Naive B cell (primary cell): ENCODE results near the gene RAD9A. TPM values are rescaled to one million over a fixed set of nuclear protein-coding genes. Genes with fewer than 3 reads are reported as not detected.
A peak's percentile ranks its signal among the peaks of the same experiment; 100 is the strongest.
"Not testable (repeated sequence)": the region's sequence is repeated elsewhere in the genome, so short reads cannot be mapped to it uniquely, and the experiment has no call there.

Source experiments
- ATAC-seq, 2 donors: fragments of 150-1000 bp; cut with Tn5 transposase; 2 replicates each; pipeline ENCODE4 v1.10.0; 2021; ENCODE audit warnings: low read depth in 2 of 2, mild to moderate bottlenecking in 2 of 2, moderate library complexity in 2 of 2
- DNase-seq: peaks from one replicate; pipeline ENCODE4 v3.0.0; 2022
- H3K27ac Mint-ChIP-seq, 6 donors: one replicate each; pipeline ENCODE4 v1.8.0; 2020 to 2022; ENCODE audit warnings: mild to moderate bottlenecking in 6 of 6, mixed read lengths in 6 of 6, moderate library complexity in 5 of 6, inconsistent platforms in 2 of 6
- H3K27me3 Mint-ChIP-seq, 3 donors: one replicate each; pipeline ENCODE4 v1.8.0; 2021 to 2022; ENCODE audit warnings: mixed read lengths in 3 of 3, mild to moderate bottlenecking in 1 of 3
- H3K36me3 Mint-ChIP-seq, 2 donors: one replicate each; pipeline ENCODE4 v1.8.0; 2020 to 2022; ENCODE audit warnings: mixed read lengths in 2 of 2, inconsistent platforms in 1 of 2, mild to moderate bottlenecking in 1 of 2
- H3K4me1 Mint-ChIP-seq, 3 donors: one replicate each; pipeline ENCODE4 v1.8.0; 2020 to 2022; ENCODE audit warnings: mixed read lengths in 3 of 3, inconsistent platforms in 1 of 3, mild to moderate bottlenecking in 1 of 3, moderate library complexity in 1 of 3
- H3K4me3 Mint-ChIP-seq, 8 donors: one replicate each; pipeline ENCODE4 v1.8.0; 2020 to 2022; ENCODE audit warnings: mild to moderate bottlenecking in 8 of 8, mixed read lengths in 8 of 8, moderate library complexity in 8 of 8, inconsistent platforms in 2 of 8
- H3K9me3 Mint-ChIP-seq, 7 donors: one replicate each; pipeline ENCODE4 v1.8.0; 2020 to 2022; ENCODE audit warnings: mixed read lengths in 7 of 7, mild to moderate bottlenecking in 5 of 7, inconsistent platforms in 2 of 7, moderate library complexity in 1 of 7
- polyA plus RNA-seq, 6 donors: library from polyadenylated mRNA; unstranded; fragments of 300-500 nt; fragmentation: Illumina TruSeq; gene quantifications; one replicate each; pipeline ENCODE4 v1.2.3, GENCODE V29; 2021; ENCODE audit warnings: low read depth in 6 of 6

RAD9A gene
- polyA plus RNA-seq, 6 donors from 2014 or later: 6.7 to 17.5 (median 11.0) TPM

- ATAC-seq (no peak), DNase-seq (no peak)
- peak overlapping the region in 4 of 8 donors; percentile 31 to 69 (median 52) for H3K4me3 Mint-ChIP-seq
- H3K4me1 Mint-ChIP-seq: peaks cover 28 to 60% (median 44%) of the 10 kb centered on the region in 3 donors
- H3K27ac Mint-ChIP-seq: peak overlapping the region in 1 of 6 donors; percentile 58
- peaks cover 0 to 4% of the 10 kb centered on the region in 2 donors for H3K36me3 Mint-ChIP-seq
- H3K27me3 Mint-ChIP-seq: no peaks in the 10 kb centered on the region
- H3K9me3 Mint-ChIP-seq: no peaks in the 10 kb centered on the region
These were observed 5.8 kb downstream of the RAD9A start for GRCh38 chr11:67397536-67397935.

GRCh38 chr11:67397986-67398660 is 6.3 kb downstream of the RAD9A start:
- Mint-ChIP-seq H3K36me3 (peaks cover 0 to 4% of the 10 kb centered on the region in 2 donors), H3K27ac (peak overlapping the region in 3 of 6 donors; percentile 4 to 12 (median 11)), H3K4me3 (peak overlapping the region in 5 of 8 donors; percentile 31 to 69 (median 45)), H3K27me3 (no peaks in the 10 kb centered on the region), H3K9me3 (no peaks in the 10 kb centered on the region), H3K4me1 (peaks cover 24 to 60% (median 41%) of the 10 kb centered on the region in 3 donors)
- ATAC-seq: no peak
- no peak for DNase-seq

- peak overlapping the region in 6 of 8 donors; percentile 32 to 98 (median 83) for H3K4me3 Mint-ChIP-seq
- H3K36me3 Mint-ChIP-seq: peaks cover 4 to 6% of the 10 kb centered on the region in 2 donors
- ATAC-seq (no peak), DNase-seq (no peak)
- H3K27ac Mint-ChIP-seq: peak overlapping the region in 1 of 6 donors; percentile 12
- H3K4me1 Mint-ChIP-seq: peaks cover 26 to 61% (median 41%) of the 10 kb centered on the region in 3 donors
- H3K9me3 Mint-ChIP-seq: no peaks in the 10 kb centered on the region
- no peaks in the 10 kb centered on the region for H3K27me3 Mint-ChIP-seq
These were observed 7.1 kb downstream of the RAD9A start for GRCh38 chr11:67398661-67399563.

GRCh38 chr11:67400251-67400941 is 8.6 kb downstream of the RAD9A start:
- Mint-ChIP-seq H3K4me1 (peaks cover 31 to 71% (median 51%) of the 10 kb centered on the region in 3 donors), H3K27me3 (no peaks in the 10 kb centered on the region), H3K27ac (peak overlapping the region in 5 of 6 donors; percentile 20 to 79 (median 61)), H3K36me3 (peaks cover 4 to 9% of the 10 kb centered on the region in 2 donors), H3K4me3 (peak overlapping the region; percentile 81 to 98 (median 90)), H3K9me3 (no peaks in the 10 kb centered on the region)
- no peak for ATAC-seq
- no peak for DNase-seq

GRCh38 chr11:67400942-67401494 is 9.2 kb downstream of the RAD9A start:
- no peaks in the 10 kb centered on the region for H3K27me3 Mint-ChIP-seq
- H3K4me1 Mint-ChIP-seq: peaks cover 31 to 76% (median 56%) of the 10 kb centered on the region in 3 donors
- no peaks in the 10 kb centered on the region for H3K9me3 Mint-ChIP-seq
- DNase-seq (no peak), ATAC-seq (peak; percentile 4 to 7)
- H3K27ac Mint-ChIP-seq: peak overlapping the region in 3 of 6 donors; percentile 61 to 79 (median 61)
- peaks cover 4 to 9% of the 10 kb centered on the region in 2 donors for H3K36me3 Mint-ChIP-seq
- peak overlapping the region; percentile 81 to 98 (median 90) for H3K4me3 Mint-ChIP-seq

- ATAC-seq: peak; percentile 73 to 75
- peak within 1 kb of the TSS; percentile 87 to 98 (median 94) for H3K4me3 Mint-ChIP-seq
- no peaks in the 10 kb centered on the region for H3K27me3 Mint-ChIP-seq
- peak; percentile 91 for DNase-seq
- H3K27ac Mint-ChIP-seq: peak within 1 kb of the TSS; percentile 79 to 96 (median 91)
- peaks cover 33 to 78% (median 57%) of the 10 kb centered on the region in 3 donors for H3K4me1 Mint-ChIP-seq
- peaks cover 4 to 15% of the 10 kb centered on the region in 2 donors for H3K36me3 Mint-ChIP-seq
- no peaks in the 10 kb centered on the region for H3K9me3 Mint-ChIP-seq
These were observed 9.9 kb downstream of the RAD9A start, which contains the start of gene PPP1CA for GRCh38 chr11:67401495-67402191. Gene PPP1CA, minus strand, starts transcription at chr11:67401858. Its CDS starts 76 bp downstream, at chr11:67401782.

- peaks cover 4 to 16% of the 10 kb centered on the region in 2 donors for H3K36me3 Mint-ChIP-seq
- peak overlapping the region in 5 of 6 donors; percentile 84 to 95 (median 88) for H3K27ac Mint-ChIP-seq
- H3K9me3 Mint-ChIP-seq, DNase-seq, ATAC-seq, H3K27me3 Mint-ChIP-seq: not testable (repeated sequence)
- H3K4me1 Mint-ChIP-seq: peaks cover 34 to 79% (median 58%) of the 10 kb centered on the region in 3 donors
- H3K4me3 Mint-ChIP-seq: peak overlapping the region; percentile 87 to 98 (median 94)
These were observed 10.5 kb downstream of the RAD9A start for GRCh38 chr11:67402192-67402839.

GRCh38 chr11:67403085-67403484 is 11.3 kb downstream of the RAD9A start:
- H3K4me3 Mint-ChIP-seq: peak overlapping the region; percentile 87 to 98 (median 96)
- DNase-seq, ATAC-seq, H3K27me3 Mint-ChIP-seq, H3K9me3 Mint-ChIP-seq: not testable (repeated sequence)
- H3K36me3 Mint-ChIP-seq: peaks cover 4 to 16% of the 10 kb centered on the region in 2 donors
- H3K27ac Mint-ChIP-seq: peak overlapping the region; percentile 88 to 97 (median 94)
- peaks cover 35 to 80% (median 58%) of the 10 kb centered on the region in 3 donors for H3K4me1 Mint-ChIP-seq

GRCh38 chr11:67404515-67405195 is 12.9 kb downstream of the RAD9A start:
- DNase-seq (no peak), ATAC-seq (no peak)
- Mint-ChIP-seq H3K4me3 (peak overlapping the region; percentile 87 to 98 (median 96)), H3K9me3 (no peaks in the 10 kb centered on the region), H3K4me1 (peaks cover 42 to 78% (median 72%) of the 10 kb centered on the region in 3 donors), H3K27ac (peak overlapping the region in 4 of 6 donors; percentile 66 to 95 (median 86)), H3K27me3 (no peaks in the 10 kb centered on the region), H3K36me3 (peaks cover 4 to 16% of the 10 kb centered on the region in 2 donors)

GRCh38 chr11:67405196-67405567 is 13.4 kb downstream of the RAD9A start:
- Mint-ChIP-seq H3K36me3 (peaks cover 4 to 16% of the 10 kb centered on the region in 2 donors), H3K4me1 (peaks cover 48 to 78% (median 77%) of the 10 kb centered on the region in 3 donors), H3K27me3 (no peaks in the 10 kb centered on the region), H3K27ac (peak overlapping the region in 2 of 6 donors; percentile 91 to 95), H3K9me3 (no peaks in the 10 kb centered on the region), H3K4me3 (peak overlapping the region; percentile 80 to 98 (median 95))
- ATAC-seq (no peak), DNase-seq (no peak)

GRCh38 chr11:67405688-67406339 is 14.0 kb downstream of the RAD9A start:
- Mint-ChIP-seq H3K4me3 (peak overlapping the region; percentile 80 to 98 (median 95)), H3K4me1 (peaks cover 50 to 78% (median 77%) of the 10 kb centered on the region in 3 donors), H3K9me3 (no peaks in the 10 kb centered on the region), H3K27me3 (no peaks in the 10 kb centered on the region), H3K27ac (peak overlapping the region in 4 of 6 donors; percentile 56 to 95 (median 82)), H3K36me3 (peaks cover 0 to 16% of the 10 kb centered on the region in 2 donors)
- DNase-seq (no peak), ATAC-seq (no peak)
